ENCODE results near the gene EPHB2. TPM values are rescaled to one million over a fixed set of nuclear protein-coding genes. Genes with fewer than 3 reads are reported as not detected.
A peak's percentile ranks its signal among the peaks of the same experiment; 100 is the strongest.

The EPHB2 gene
- total and polyA plus RNA-seq, 3 donors from 2014 or later: 7.7 to 9.4 (median 8.2) TPM

- H3K9me3 ChIP-seq: no peaks in the 10 kb centered on the region
- no peak for TF ChIP-seq POLR2A (IDR thresholded peaks at IDR 0.05)
- TF ChIP-seq, protein P1, sequence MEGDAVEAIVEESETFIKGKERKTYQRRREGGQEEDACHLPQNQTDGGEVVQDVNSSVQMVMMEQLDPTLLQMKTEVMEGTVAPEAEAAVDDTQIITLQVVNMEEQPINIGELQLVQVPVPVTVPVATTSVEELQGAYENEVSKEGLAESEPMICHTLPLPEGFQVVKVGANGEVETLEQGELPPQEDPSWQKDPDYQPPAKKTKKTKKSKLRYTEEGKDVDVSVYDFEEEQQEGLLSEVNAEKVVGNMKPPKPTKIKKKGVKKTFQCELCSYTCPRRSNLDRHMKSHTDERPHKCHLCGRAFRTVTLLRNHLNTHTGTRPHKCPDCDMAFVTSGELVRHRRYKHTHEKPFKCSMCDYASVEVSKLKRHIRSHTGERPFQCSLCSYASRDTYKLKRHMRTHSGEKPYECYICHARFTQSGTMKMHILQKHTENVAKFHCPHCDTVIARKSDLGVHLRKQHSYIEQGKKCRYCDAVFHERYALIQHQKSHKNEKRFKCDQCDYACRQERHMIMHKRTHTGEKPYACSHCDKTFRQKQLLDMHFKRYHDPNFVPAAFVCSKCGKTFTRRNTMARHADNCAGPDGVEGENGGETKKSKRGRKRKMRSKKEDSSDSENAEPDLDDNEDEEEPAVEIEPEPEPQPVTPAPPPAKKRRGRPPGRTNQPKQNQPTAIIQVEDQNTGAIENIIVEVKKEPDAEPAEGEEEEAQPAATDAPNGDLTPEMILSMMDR (IDR thresholded peaks at IDR 0.05): no peak
- H3K4me3 ChIP-seq: no peak overlapping the region
- no peaks in the 10 kb centered on the region for H3K27me3 ChIP-seq
- H3K4me1 ChIP-seq: peaks cover 39% of the 10 kb centered on the region
- peak; percentile 49 for DNase-seq
- intact Hi-C loops (cut with DNase I; ENCODE audit: low total_unique reads): no loop called here
- WGBS, 2 donors: 43 to 52% methylated on average over 8 of the region's 8 CpGs
- no peaks in the 10 kb centered on the region for H3K36me3 ChIP-seq (ENCODE audit: low read depth, missing control alignments)
- H3K27ac ChIP-seq: peak overlapping the region in 1 of 2 donors; percentile 71
These were observed 84.2 kb downstream of the EPHB2 start for GRCh38 chr1:22794647-22795365.

DNA sequence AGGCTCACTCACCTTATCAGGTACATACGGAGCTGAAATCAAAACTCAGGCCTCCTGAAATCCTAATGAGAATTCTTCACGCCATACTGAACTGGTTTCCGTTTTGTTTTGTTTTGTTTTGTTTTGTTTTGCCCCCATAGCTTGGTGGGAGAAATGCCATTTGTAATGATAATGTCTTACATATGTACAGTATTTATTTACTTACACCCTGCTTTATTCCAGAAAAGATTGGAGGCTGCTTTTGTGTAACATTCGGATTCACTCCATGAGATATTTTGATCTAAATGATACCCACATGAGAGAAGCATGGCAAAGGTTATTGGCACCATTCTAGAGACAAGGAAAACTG is 84.7 kb downstream of the EPHB2 start:
- WGBS, 2 donors: 81 to 86% methylated on average over 4 of the region's 4 CpGs
- intact Hi-C loops (cut with DNase I; ENCODE audit: low total_unique reads): no loop called here
- TF ChIP-seq, protein P1 (IDR thresholded peaks at IDR 0.05): no peak
- no peak for TF ChIP-seq POLR2A (IDR thresholded peaks at IDR 0.05)
- DNase-seq: no peak
- no peaks in the 10 kb centered on the region for H3K36me3 ChIP-seq (ENCODE audit: low read depth, missing control alignments)
- peak overlapping the region; percentile 60 to 71 for H3K27ac ChIP-seq
- H3K4me3 ChIP-seq: no peak overlapping the region
- H3K9me3 ChIP-seq: no peaks in the 10 kb centered on the region
- no peaks in the 10 kb centered on the region for H3K27me3 ChIP-seq
- H3K4me1 ChIP-seq: peaks cover 36% of the 10 kb centered on the region

DNA sequence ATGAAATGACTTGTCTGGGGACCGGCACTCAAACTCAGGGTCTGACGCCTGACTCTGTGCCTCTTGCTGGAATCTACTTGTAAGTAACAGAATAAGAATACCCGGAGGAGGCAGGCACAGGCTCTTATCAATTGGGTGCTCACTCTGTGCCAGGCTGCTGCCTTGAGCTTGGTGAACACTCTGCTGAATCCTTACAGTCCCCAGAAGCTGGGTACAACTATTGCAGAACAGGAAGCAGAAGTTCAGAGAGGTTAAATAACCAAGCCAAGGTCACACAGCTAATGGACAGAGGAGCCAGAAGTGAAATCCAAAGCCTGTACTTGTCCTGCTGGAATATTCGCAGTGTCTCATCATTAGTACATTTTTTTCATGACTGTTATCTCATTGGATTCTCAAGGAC is 86.0 kb downstream of the EPHB2 start:
- intact Hi-C loops (cut with DNase I; ENCODE audit: low total_unique reads): no loop called here
- no peak for TF ChIP-seq POLR2A (IDR thresholded peaks at IDR 0.05)
- TF ChIP-seq, protein P1 (IDR thresholded peaks at IDR 0.05): no peak
- peak; percentile 84 for DNase-seq
- whole genome bisulfite sequencing, 2 donors: 38 to 50% methylated on average over 3 to 4 of the region's 4 CpGs
- peaks cover 28% of the 10 kb centered on the region for H3K4me1 ChIP-seq
- no peaks in the 10 kb centered on the region for H3K27me3 ChIP-seq
- H3K9me3 ChIP-seq: no peaks in the 10 kb centered on the region
- peak overlapping the region; percentile 60 to 71 for H3K27ac ChIP-seq
- no peaks in the 10 kb centered on the region for H3K36me3 ChIP-seq (ENCODE audit: low read depth, missing control alignments)
- no peak overlapping the region for H3K4me3 ChIP-seq

- WGBS, 2 donors: 87 to 92% methylated on average over 3 of the region's 3 CpGs
- TF ChIP-seq, protein P1 (IDR thresholded peaks at IDR 0.05): no peak
- no peak for TF ChIP-seq POLR2A (IDR thresholded peaks at IDR 0.05)
- H3K4me1 ChIP-seq: peaks cover 28% of the 10 kb centered on the region
These were observed 87.4 kb downstream of the EPHB2 start for GRCh38 chr1:22798083-22798482.

DNA sequence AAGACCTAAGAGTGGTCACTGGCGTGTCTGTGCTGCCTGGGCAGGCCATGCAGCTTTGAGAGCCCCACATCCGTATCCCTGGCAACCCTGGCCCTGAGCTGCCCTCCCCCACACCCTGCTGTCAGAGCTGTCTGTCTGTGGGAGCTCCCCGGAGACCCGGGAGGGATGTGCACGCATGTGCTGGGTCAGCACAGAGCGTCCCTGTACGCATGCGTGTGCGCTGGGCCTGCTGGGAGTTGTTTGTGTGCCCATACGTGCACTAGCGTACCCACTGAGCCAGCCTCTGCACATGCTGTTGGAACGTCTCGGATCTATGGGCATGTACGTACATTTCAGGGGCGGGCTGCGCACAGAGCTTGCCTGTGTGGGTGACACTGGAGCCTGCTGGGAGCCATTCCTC is 89.3 kb downstream of the EPHB2 start:
- H3K27ac ChIP-seq: no peak overlapping the region
- TF ChIP-seq, protein P1 (IDR thresholded peaks at IDR 0.05): no peak
- no peak for TF ChIP-seq POLR2A (IDR thresholded peaks at IDR 0.05)
- intact Hi-C loops (cut with DNase I; ENCODE audit: low total_unique reads): no loop called here
- H3K9me3 ChIP-seq: no peaks in the 10 kb centered on the region
- H3K27me3 ChIP-seq: no peaks in the 10 kb centered on the region
- H3K4me1 ChIP-seq: peaks cover 23% of the 10 kb centered on the region
- no peak overlapping the region for H3K4me3 ChIP-seq
- H3K36me3 ChIP-seq (ENCODE audit: low read depth, missing control alignments): no peaks in the 10 kb centered on the region
- DNase-seq: no peak
- WGBS, 2 donors: 81 to 86% methylated on average over 16 of the region's 16 CpGs

More at GRCh38 chr1:22798083-22798482, 87.4 kb downstream of the EPHB2 start:
- Histone ChIP-seq H3K4me3 (no peak overlapping the region), H3K27ac (peak overlapping the region in 1 of 2 donors; percentile 71), H3K36me3 (ENCODE audit: low read depth, missing control alignments) (no peaks in the 10 kb centered on the region), H3K9me3 (no peaks in the 10 kb centered on the region), H3K27me3 (no peaks in the 10 kb centered on the region)
- no peak for DNase-seq
- intact Hi-C loops (cut with DNase I; ENCODE audit: low total_unique reads): no loop called here

Measured in testis (tissue), 3 donors.